GM12878 (cell line): Measurements from ENCODE around the gene HSF4. TPM values are rescaled to one million over a fixed set of nuclear protein-coding genes. Genes with fewer than 3 reads are reported as not detected.

ENCODE experiments used
- ATAC-seq: fragments of 200-7000 bp; cut with Tn5 transposase; 3 replicates; pipeline ENCODE4 v1.9.1; 2020; ENCODE audit warnings: mild to moderate bottlenecking, moderate library complexity
- BruUV-seq: library from RNA; stranded (reverse); fragments of 400-500 nt; replicated peaks from 2 replicates; lab custom pipeline; 2021; lab: Mats Ljungman, UMichigan
- CTCF ChIA-PET: fragments of 300-600 bp; sonication (Branson Sonifier 250); formaldehyde crosslinking; extraction: SDS; loops from one replicate; lab custom pipeline; 2021; ENCODE audit warnings: inconsistent platforms; lab: Yijun Ruan, JAX
- POLR2A ChIA-PET: fragments of 350-600 bp; formaldehyde crosslinking; extraction: SDS; loops from one replicate; lab custom pipeline; 2021; ENCODE audit warnings: inconsistent platforms; lab: Charles Lee
- RAD21 ChIA-PET: fragments of 300-600 bp; sonication (Branson Sonifier 250); formaldehyde crosslinking; loops from one replicate; lab custom pipeline; 2023; ENCODE audit warnings: antibody characterized with exemption; ENCODE audit not compliant: unreplicated experiment; lab: Charles Lee
- SMC1A ChIA-PET: fragments of 300-600 bp; sonication (Branson Sonifier 250); formaldehyde crosslinking; loops from one replicate; lab custom pipeline; 2023; ENCODE audit not compliant: unreplicated experiment, uncharacterized antibody; lab: Charles Lee
- DNase-seq: peaks from one replicate; pipeline ENCODE4 v3.0.0-alpha.2; 2011; ENCODE audit warnings: low read depth, low spot score
- FAIRE-seq: peaks from 3 replicates; lab custom pipeline; 2011; peaks lifted over from hg19 to GRCh38; lab: Jason Lieb, UNC
- H2AFZ ChIP-seq: 2 replicates; pipeline ENCODE4 v1.6.0; 2011; ENCODE audit warnings: low read depth, low read length, control low read depth; ENCODE audit not compliant: control insufficient read depth
- H3K27ac ChIP-seq: 2 replicates; pipeline ENCODE4 v1.5.1; 2011; ENCODE audit warnings: control low read depth; ENCODE audit not compliant: control insufficient read depth, insufficient read depth
- H3K27me3 ChIP-seq, 2 experiments: replicated peaks in 1 of 2; 2 replicates each; pipeline versions ENCODE4 v1.6.0 to v1.6.1; 2011; ENCODE audit warnings: low read length in 1 of 2; ENCODE audit not compliant: control insufficient read depth in 2 of 2, insufficient read depth in 2 of 2
- H3K36me3 ChIP-seq, 2 experiments: 2 replicates each; pipeline ENCODE4 v1.5.1; 2011; ENCODE audit warnings: low read length in 1 of 2; ENCODE audit not compliant: control insufficient read depth in 2 of 2, insufficient read depth in 2 of 2
- H3K4me1 ChIP-seq: 2 replicates; pipeline ENCODE4 v1.6.1; 2011; ENCODE audit warnings: mild to moderate bottlenecking, low read length, moderate library complexity, mixed read lengths; ENCODE audit not compliant: control insufficient read depth, insufficient read depth
- H3K4me2 ChIP-seq: 2 replicates; pipeline ENCODE4 v1.6.0; 2011; ENCODE audit warnings: control low read depth; ENCODE audit not compliant: control insufficient read depth, insufficient read depth
- H3K4me3 ChIP-seq: fragments of 200-600 bp; sonication (generic); 2 replicates; pipeline ENCODE4 v1.5.1; 2016
- H3K79me2 ChIP-seq: 2 replicates; pipeline ENCODE4 v1.6.0; 2011; ENCODE audit warnings: low read length; ENCODE audit not compliant: control insufficient read depth, insufficient read depth
- H3K9ac ChIP-seq: 2 replicates; pipeline ENCODE4 v1.8.0; 2011; ENCODE audit warnings: low read length, control low read depth, mixed read lengths; ENCODE audit not compliant: control insufficient read depth, insufficient read depth
- H3K9me3 ChIP-seq: replicated peaks from 3 replicates; pipeline ENCODE4 v1.5.1; 2011; ENCODE audit warnings: mild to moderate bottlenecking, low read length; ENCODE audit not compliant: control insufficient read depth, insufficient read depth
- H4K20me1 ChIP-seq: 2 replicates; pipeline ENCODE4 v1.6.0; 2011; ENCODE audit not compliant: control insufficient read depth, insufficient read depth
- ASH2L ChIP-seq: fragments of 300-600, 200-600 bp; sonication (generic); IDR thresholded peaks from 2 replicates; pipeline ENCODE4 v1.6.1; 2017; ENCODE audit warnings: low read depth, mild to moderate bottlenecking, borderline replicate concordance
- BCL3 ChIP-seq: IDR thresholded peaks from 2 replicates; pipeline ENCODE4 v1.6.1; 2011; ENCODE audit warnings: borderline replicate concordance, low read depth, mild to moderate bottlenecking, moderate library complexity, low read length; ENCODE audit not compliant: insufficient read depth, poor library complexity, severe bottlenecking
- CBX3 ChIP-seq: fragments of 200-600 bp; sonication (generic); IDR thresholded peaks from 2 replicates; pipeline ENCODE4 v1.6.1; 2016; ENCODE audit warnings: low read depth, borderline replicate concordance
- CEBPB ChIP-seq, 2 experiments: fragments of 150-350 bp in 1 of 2; IDR thresholded peaks; 2 replicates each; pipeline ENCODE4 v1.6.1; 2012 to 2014; ENCODE audit warnings: low read depth in 2 of 2, low read length in 2 of 2, borderline replicate concordance in 1 of 2, inconsistent platforms in 1 of 2
- CHD4 ChIP-seq: fragments of 200-600 bp; sonication (generic); IDR thresholded peaks from 2 replicates; pipeline ENCODE4 v1.6.1; 2016; ENCODE audit warnings: mild to moderate bottlenecking
- EED ChIP-seq: sonication (generic); IDR thresholded peaks from 2 replicates; pipeline ENCODE4 v1.6.1; 2016; ENCODE audit warnings: antibody characterized with exemption, low read depth
- HDAC6 ChIP-seq: fragments of 200-600 bp; sonication (generic); IDR thresholded peaks from one replicate; pipeline ENCODE4 v1.8.0; 2017; ENCODE audit warnings: antibody characterized with exemption; ENCODE audit not compliant: unreplicated experiment
- IRF5 ChIP-seq: fragments of 450-650 bp; IDR thresholded peaks from 2 replicates; pipeline ENCODE4 v1.6.1; 2017; ENCODE audit warnings: borderline replicate concordance
- JUND ChIP-seq: IDR thresholded peaks from 2 replicates; pipeline ENCODE4 v1.6.1; 2012; ENCODE audit warnings: low read depth, mild to moderate bottlenecking, low read length, improper control_type of control experiment, moderate library complexity
- MEF2A ChIP-seq: IDR thresholded peaks from 2 replicates; pipeline ENCODE4 v1.6.1; 2011; ENCODE audit warnings: low read depth, mild to moderate bottlenecking, low read length, moderate library complexity; ENCODE audit not compliant: insufficient read depth
- NFIC ChIP-seq: IDR thresholded peaks from 2 replicates; pipeline ENCODE4 v1.6.1; 2012; ENCODE audit warnings: low read depth, mild to moderate bottlenecking, inconsistent platforms, low read length, moderate library complexity
- NR2C2 ChIP-seq: IDR thresholded peaks from 2 replicates; pipeline ENCODE4 v1.6.1; 2011; ENCODE audit warnings: borderline replicate concordance, low read depth; ENCODE audit not compliant: control insufficient read depth, insufficient read length
- SREBF2 ChIP-seq: IDR thresholded peaks from 2 replicates; pipeline ENCODE4 v1.6.1; 2012; ENCODE audit warnings: mild to moderate bottlenecking, low read length
- TARDBP ChIP-seq: IDR thresholded peaks from 2 replicates; pipeline ENCODE4 v1.6.1; 2016; ENCODE audit warnings: borderline replicate concordance
- TCF7 ChIP-seq: IDR thresholded peaks from 2 replicates; pipeline ENCODE4 v1.6.1; 2014; ENCODE audit warnings: antibody characterized with exemption, borderline replicate concordance
- WRNIP1 ChIP-seq: IDR thresholded peaks from 2 replicates; pipeline ENCODE4 v1.6.1; 2011; ENCODE audit warnings: low read depth, low read length, improper control_type of control experiment, borderline replicate concordance
- ZNF207 ChIP-seq: fragments of 450-650 bp; IDR thresholded peaks from 2 replicates; pipeline ENCODE4 v1.6.1; 2014; ENCODE audit warnings: antibody characterized with exemption, mild to moderate bottlenecking, borderline replicate concordance
- ZNF24 ChIP-seq: fragments of 450-650 bp; IDR thresholded peaks from 2 replicates; pipeline ENCODE4 v1.6.1; 2017; ENCODE audit warnings: antibody characterized with exemption, mild to moderate bottlenecking
- ZNF622 ChIP-seq: fragments of 450-650 bp; IDR thresholded peaks from 2 replicates; pipeline ENCODE4 v1.6.1; 2017; ENCODE audit warnings: mild to moderate bottlenecking, inconsistent platforms
- ZZZ3 ChIP-seq: IDR thresholded peaks from 2 replicates; pipeline ENCODE4 v1.6.1; 2011; ENCODE audit warnings: low read depth; ENCODE audit not compliant: control insufficient read depth, insufficient read length
- WGBS: methylation state at CpG from one replicate; pipeline ENCODE4 v1.1.6; 2016; ENCODE audit warnings: low lambda C conversion rate; ENCODE audit not compliant: insufficient replicate concordance, insufficient coverage; ENCODE audit errors: missing lambda C conversion rate; 5-methylcytosine and 5-hydroxymethylcytosine counted together
- in situ Hi-C: fragments of 300-500 bp; cut with MboI; formaldehyde crosslinking; loops from 9 replicates; pipeline ENCODE4 v1.14.3; 2018; ENCODE audit warnings: mixed read lengths
- intact Hi-C: fragments of 100-400 bp; cut with micrococcal nuclease; formaldehyde crosslinking; loops from one replicate; pipeline ENCODE4 v1.14.2; 2022; ENCODE audit not compliant: unreplicated experiment
- polyA plus RNA-seq, 11 experiments: library from polyadenylated mRNA; depleted of rRNA in 4 of 11; unstranded in 6 of 11; stranded (reverse) in 5 of 11; fragments of >200 nt; fragmentation: Nextera tagmentation in 4 of 11; fragmentation: Illumina TruSeq in 1 of 11; extraction: Ambion mirVana in 4 of 11; extraction: Trizol in 1 of 11; gene quantifications; 1 replicate in 1 of 11; 2 replicates in 10 of 11; pipeline versions ENCODE4 v1.2.1 to v1.2.3, GENCODE V29; 2011 to 2016; ENCODE audit warnings: inconsistent platforms in 2 of 11, missing spikeins in 2 of 11, low read depth in 1 of 11
- total RNA-seq, 4 experiments: library from RNA; depleted of rRNA in 3 of 4; stranded (reverse); fragments of >200 nt in 3 of 4; fragmentation: Illumina TruSeq in 1 of 4; extraction: Trizol in 1 of 4; gene quantifications; 2 replicates each; pipeline versions ENCODE4 v1.2.1 to v1.2.3, GENCODE V29; 2013 to 2021

The HSF4 gene
- total and polyA plus RNA-seq, 10 of the 15 experiments (the other 5 are each of a cell fraction or from before 2014, with no cell fraction given): 0.31 to 9.9 (median 2.6) TPM; not detected in 1

GRCh38 chr16:67182288-67182687 lies 17.7 kb downstream of the HSF4 start:
- Histone ChIP-seq H3K4me3 (peak overlapping the region; percentile 76), H3K4me2 (peak overlapping the region; percentile 84), H3K27ac (no peak overlapping the region), H3K9me3 (no peaks in the 10 kb centered on the region), H2AFZ (no peak overlapping the region), H3K9ac (no peak overlapping the region), H3K27me3 (peaks cover 0 to 3% of the 10 kb centered on the region in 2 experiments; a peak in 2 of 4 replicates), H4K20me1 (no peaks in the 10 kb centered on the region; the same call in 1 of the 2 replicates), H3K79me2 (peaks cover 5% of the 10 kb centered on the region), H3K4me1 (peaks cover 13% of the 10 kb centered on the region), H3K36me3 (no peaks in the 10 kb centered on the region)
- ATAC-seq (no peak), FAIRE-seq (no peak), DNase-seq (no peak)
- CTCF ChIA-PET: interaction anchor here (1.0 to 3.2 kb wide), 7 partner anchors 12 to 223 kb away, joined by 3 to 28 read pairs (median 3); partner anchors contain the start of genes FBXL8, NOL3 and TRADD
- BruUV-seq: no TSS peak
- 78% methylated on average over 2 of the region's 2 CpGs for WGBS
- RAD21 ChIA-PET: interaction anchor here (0.7 to 2.0 kb wide), 6 partner anchors 21 to 164 kb away, joined by 3 to 6 read pairs (median 4); partner anchors contain the start of genes FBXL8 and TRADD
- no peak for TF ChIP-seq ZNF24
- TF ChIP-seq SREBF2: no peak
- no peak for TF ChIP-seq TARDBP
- TF ChIP-seq BCL3: no peak
- no peak for TF ChIP-seq MEF2A
- no peak for TF ChIP-seq WRNIP1
- no peak for TF ChIP-seq JUND
- no peak for TF ChIP-seq CHD4
- TF ChIP-seq EED: no peak
- TF ChIP-seq TCF7: no peak
- TF ChIP-seq ZNF622: no peak
- TF ChIP-seq ZZZ3: no peak
- no peak for TF ChIP-seq NR2C2
- no peak for TF ChIP-seq NFIC
- no peak for TF ChIP-seq HDAC6
- no peak for TF ChIP-seq ASH2L
- TF ChIP-seq CBX3: no peak
- no peak for TF ChIP-seq ZNF207
- no peak for TF ChIP-seq IRF5
- TF ChIP-seq CEBPB (IDR thresholded peaks at IDR 0.05; ENCODE audit: borderline replicate concordance in 1 of 2, low read depth in 2 of 2, low read length in 2 of 2): no peak
- in situ Hi-C loops: no loop called here
- intact Hi-C loops: no loop called here
- POLR2A ChIA-PET: interaction anchor here (0.6 to 1.6 kb wide), 8 partner anchors 8 to 151 kb away, joined by 3 to 5 read pairs (median 3); partner anchors contain the start of gene FHOD1
- SMC1A ChIA-PET: interaction anchor here (1.0 to 1.2 kb wide), 3 partner anchors 9 to 164 kb away, joined by 3 to 4 read pairs (median 4); partner anchors contain the start of gene B3GNT9
